Spinal cord (tissue), 10 donors: ENCODE measurements around the gene EEF1G. TPM values are rescaled to one million over a fixed set of nuclear protein-coding genes. Genes with fewer than 3 reads are reported as not detected.

Experiments
- DNase-seq, 6 donors: peaks; one replicate each; pipeline versions ENCODE4 v3.0.0 to v3.0.0-alpha.2; 2013 to 2015; ENCODE audit warnings: low spot score in 6 of 6, low read depth in 4 of 6
- H3K27ac ChIP-seq: one replicate; pipeline ENCODE4 v1.5.1; 2013; ENCODE audit warnings: low read depth, low read length, control low read depth
- H3K27me3 ChIP-seq: one replicate; pipeline ENCODE4 v1.6.1; 2013; ENCODE audit warnings: low read length; ENCODE audit not compliant: control insufficient read depth, insufficient read depth
- H3K36me3 ChIP-seq: one replicate; pipeline ENCODE4 v1.6.1; 2013; ENCODE audit warnings: low read length; ENCODE audit not compliant: control insufficient read depth, insufficient read depth
- H3K4me1 ChIP-seq: one replicate; pipeline ENCODE4 v1.6.1; 2013; ENCODE audit warnings: low read length; ENCODE audit not compliant: control insufficient read depth, insufficient read depth
- H3K4me3 ChIP-seq: one replicate; pipeline ENCODE4 v1.5.1; 2013; ENCODE audit warnings: low read depth, low read length, control low read depth
- H3K9me3 ChIP-seq: one replicate; pipeline ENCODE4 v1.6.1; 2013; ENCODE audit warnings: low read length; ENCODE audit not compliant: control insufficient read depth, insufficient read depth
- WGBS: methylation state at CpG from one replicate; pipeline ENCODE4 v1.1.5; 2013; ENCODE audit warnings: missing lambda C conversion rate; ENCODE audit not compliant: insufficient coverage; 5-methylcytosine and 5-hydroxymethylcytosine counted together
- polyA plus RNA-seq, 2 donors: library from polyadenylated mRNA; unstranded; fragments of 120-200 nt; gene quantifications; one replicate each; pipeline ENCODE4 v1.2.1, GENCODE V29; 2013; ENCODE audit not compliant: insufficient read length in 2 of 2
- total RNA-seq, 2 donors: library from RNA; depleted of rRNA in 1 of 2; stranded (reverse); fragments of 120-200 nt in 1 of 2; fragments of >200 nt in 1 of 2; gene quantifications; one replicate each; pipeline versions ENCODE4 v1.2.3 to v1.2.4, GENCODE V29; 2013 to 2014
- donor health status: healthy.

Gene EEF1G
- total and polyA plus RNA-seq, 4 donors, result 887 to 2,100 (median 1,969) TPM

DNA sequence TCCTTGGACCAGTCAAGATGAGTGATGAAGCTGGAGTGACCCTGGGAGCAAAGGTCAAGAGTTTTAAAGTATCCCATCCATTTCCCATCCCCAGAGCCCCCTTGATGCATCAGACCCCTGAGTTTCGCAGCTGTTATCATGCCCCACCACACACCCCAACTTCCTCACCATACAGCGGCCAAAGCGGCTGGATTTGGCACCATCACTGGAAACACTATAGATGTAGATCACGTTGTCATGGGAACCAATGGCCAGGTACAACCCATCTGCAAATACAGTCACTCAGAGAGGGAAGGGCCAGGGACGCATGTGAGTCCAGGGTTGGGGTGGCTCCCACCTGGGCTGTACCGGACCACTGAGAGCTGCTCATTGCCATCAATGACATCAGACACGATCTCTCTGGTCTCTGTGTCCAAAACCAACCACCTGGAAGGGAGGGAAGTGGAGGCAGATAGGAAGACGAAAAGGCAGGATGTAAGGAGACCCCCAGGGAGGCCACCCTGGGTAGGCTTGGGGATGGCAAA is 30.1 kb upstream of the EEF1G start:
- Histone ChIP-seq H3K27me3 (no peaks in the 10 kb centered on the region), H3K9me3 (no peaks in the 10 kb centered on the region), H3K4me3 (no peak overlapping the region), H3K36me3 (peaks cover 31% of the 10 kb centered on the region), H3K4me1 (peaks cover 28% of the 10 kb centered on the region), H3K27ac (no peak overlapping the region)
- no peak for DNase-seq
- 91% methylated on average over 4 of the region's 8 CpGs for WGBS

- 38% methylated on average over 12 of the region's 13 CpGs for WGBS
Measured at GRCh38 chr11:62603072-62603408, 29.3 kb upstream of the EEF1G start.

DNA sequence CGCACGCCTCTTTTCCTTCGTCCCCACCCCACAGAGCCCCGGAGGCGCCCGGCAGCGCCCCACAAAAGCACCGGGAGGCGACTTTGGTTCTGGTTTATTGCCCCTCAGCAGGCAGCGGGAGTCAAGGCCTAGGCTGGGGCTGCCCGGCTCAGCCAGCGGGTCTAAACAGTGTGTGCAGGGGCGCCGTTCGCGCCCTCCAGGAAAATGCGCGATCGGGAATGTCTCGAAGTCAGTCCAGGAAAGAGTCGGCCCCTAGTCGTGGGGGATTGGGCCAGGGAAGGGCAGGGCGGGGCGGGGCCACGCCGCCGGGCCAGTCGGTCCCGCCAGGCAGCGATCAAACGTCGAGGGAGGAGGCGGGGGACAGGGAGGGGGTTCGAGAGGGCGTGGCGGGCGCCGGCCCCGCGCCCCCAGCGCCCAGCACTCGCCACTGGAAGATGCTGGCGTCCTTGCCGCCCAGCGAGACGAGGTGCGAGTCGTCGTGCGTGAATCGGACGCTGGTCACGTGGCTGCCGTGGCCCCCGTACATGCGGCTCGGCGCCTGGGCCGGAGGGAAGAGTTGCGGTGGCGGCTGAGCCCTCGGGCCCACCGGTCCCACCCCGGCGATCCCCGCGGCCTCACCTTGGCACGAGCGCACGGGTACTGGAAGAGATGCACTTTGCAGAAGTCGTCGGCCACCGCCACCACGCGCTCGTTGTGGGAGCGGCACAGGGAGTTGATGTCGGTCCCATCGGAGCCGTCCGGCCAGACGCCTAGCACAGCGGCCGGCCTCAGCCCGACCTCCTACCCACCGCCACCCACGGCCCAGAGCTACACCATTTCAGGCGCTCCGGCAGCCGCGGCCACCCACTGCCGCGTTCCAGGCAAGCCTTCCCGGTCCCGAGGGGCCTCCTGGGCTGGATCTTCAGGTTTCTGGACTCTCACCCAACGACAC is 28.7 kb upstream of the EEF1G start:
- DNase-seq, result peak in 2 of 6 donors; percentile 87 to 88
- Histone ChIP-seq H3K9me3 (no peaks in the 10 kb centered on the region), H3K36me3 (peaks cover 36% of the 10 kb centered on the region), H3K4me1 (peaks cover 28% of the 10 kb centered on the region), H3K4me3 (peak overlapping the region; percentile 70), H3K27me3 (no peaks in the 10 kb centered on the region), H3K27ac (peak overlapping the region; percentile 91)
- under 1% methylated on average over 95 of the region's 96 CpGs for WGBS

More at GRCh38 chr11:62603072-62603408, 29.3 kb upstream of the EEF1G start:
- peaks cover 30% of the 10 kb centered on the region for H3K36me3 ChIP-seq
- H3K27me3 ChIP-seq, result no peaks in the 10 kb centered on the region
- peak overlapping the region; percentile 91 for H3K27ac ChIP-seq
- peak overlapping the region; percentile 70 for H3K4me3 ChIP-seq
- no peaks in the 10 kb centered on the region for H3K9me3 ChIP-seq
- DNase-seq, result no peak
- peaks cover 28% of the 10 kb centered on the region for H3K4me1 ChIP-seq

DNA sequence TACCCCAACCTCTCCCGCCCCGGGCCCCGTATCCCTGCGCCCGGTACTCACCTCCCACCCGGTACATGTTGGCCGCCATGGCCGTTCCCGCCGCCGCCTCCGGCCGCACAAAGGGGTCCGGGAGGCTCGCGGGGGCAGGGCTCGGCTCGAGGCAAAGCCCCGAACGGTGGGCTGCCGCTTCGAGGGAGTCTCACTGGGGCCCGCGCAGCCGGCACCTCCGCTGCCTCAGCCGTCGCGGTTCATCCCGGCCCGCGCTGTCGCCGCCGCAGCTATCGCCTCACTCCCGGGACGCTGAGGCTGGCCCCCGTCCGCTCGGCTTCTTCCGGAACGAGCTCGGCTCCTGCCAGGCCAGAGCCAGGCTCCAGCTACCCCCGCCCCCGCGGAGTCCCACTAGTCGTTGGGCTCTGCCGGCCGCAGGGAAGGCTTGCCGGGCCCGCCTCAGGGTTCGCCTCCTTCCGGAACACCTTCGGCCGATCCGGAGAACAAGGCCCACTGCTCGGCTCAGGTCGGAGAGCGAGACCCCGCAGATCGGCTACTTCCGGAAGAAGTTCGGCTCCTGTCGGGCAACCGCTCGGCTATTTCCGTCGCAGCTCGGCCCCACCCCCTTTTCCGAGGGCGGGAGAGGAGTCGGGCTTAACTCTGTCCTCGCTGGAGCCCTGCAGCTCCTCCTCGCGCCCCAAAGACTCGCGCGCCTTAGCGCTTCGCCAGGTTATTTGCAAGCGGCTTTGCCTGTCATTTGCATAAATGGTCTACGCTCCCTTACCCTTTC is 27.9 kb upstream of the EEF1G start, which contains the start of gene MTA2:
Gene MTA2 (minus strand): TSS at position 494 of the 769 bp plus-strand sequence. CDS start 415 bp downstream, at position 79.
- peak; percentile 95 to 99 (median 98) for DNase-seq
- H3K36me3 ChIP-seq, result peaks cover 37% of the 10 kb centered on the region
- peak within 1 kb of the TSS; percentile 91 for H3K27ac ChIP-seq
- H3K27me3 ChIP-seq, result no peaks in the 10 kb centered on the region
- under 1% methylated on average over 83 of the region's 83 CpGs for WGBS
- H3K9me3 ChIP-seq, result no peaks in the 10 kb centered on the region
- peak within 1 kb of the TSS; percentile 70 for H3K4me3 ChIP-seq
- peaks cover 28% of the 10 kb centered on the region for H3K4me1 ChIP-seq

- no peaks in the 10 kb centered on the region for H3K9me3 ChIP-seq
- no peaks in the 10 kb centered on the region for H3K27me3 ChIP-seq
- peak overlapping the region; percentile 70 for H3K4me3 ChIP-seq
- H3K4me1 ChIP-seq, result peaks cover 28% of the 10 kb centered on the region
- DNase-seq, result no peak
- peak overlapping the region; percentile 91 for H3K27ac ChIP-seq
- 0% methylated on average over 30 of the region's 30 CpGs for WGBS
- peaks cover 42% of the 10 kb centered on the region for H3K36me3 ChIP-seq
Measured at GRCh38 chr11:62601122-62601371, 27.4 kb upstream of the EEF1G start.

DNA sequence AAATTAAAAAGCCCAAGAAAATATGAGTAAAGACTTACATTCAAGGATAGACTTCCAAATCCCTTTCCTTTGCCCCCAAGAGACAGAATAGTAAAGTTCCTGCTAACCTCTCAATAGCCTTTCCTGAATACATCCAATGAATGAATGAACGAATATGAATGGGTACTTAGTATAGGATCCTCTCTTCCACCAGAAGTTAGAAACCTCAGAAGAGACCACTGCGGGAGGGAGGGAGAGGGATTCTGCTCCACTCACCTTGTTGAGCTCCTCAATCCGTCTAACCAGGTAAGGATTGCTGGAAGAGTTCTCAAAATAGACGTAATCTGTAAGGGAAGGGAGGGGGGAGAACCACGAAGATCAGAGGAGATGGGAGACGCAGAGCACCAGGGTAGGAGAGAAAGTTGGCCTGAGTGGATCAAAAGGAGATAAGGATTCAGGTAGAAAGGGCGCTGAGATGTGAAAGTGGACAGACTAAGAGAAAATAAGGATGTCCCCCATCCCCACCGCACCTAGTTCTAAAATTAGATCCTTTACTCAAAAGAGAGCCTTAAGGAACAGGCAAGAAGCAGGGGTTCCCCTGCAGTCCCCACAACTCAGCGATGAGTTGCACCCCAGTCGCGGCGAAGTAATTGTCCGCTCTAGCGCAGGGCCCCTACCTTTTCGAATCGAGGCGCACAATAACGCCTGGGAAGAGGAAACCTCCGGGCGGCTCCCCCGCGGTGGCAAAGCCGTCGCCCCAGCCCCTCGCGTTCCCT is 26.9 kb upstream of the EEF1G start:
- under 1% methylated on average over 22 of the region's 26 CpGs for WGBS
- peak overlapping the region; percentile 70 for H3K4me3 ChIP-seq
- no peaks in the 10 kb centered on the region for H3K27me3 ChIP-seq
- peak overlapping the region; percentile 91 for H3K27ac ChIP-seq
- H3K9me3 ChIP-seq, result no peaks in the 10 kb centered on the region
- DNase-seq, result no peak
- peaks cover 28% of the 10 kb centered on the region for H3K4me1 ChIP-seq
- H3K36me3 ChIP-seq, result peaks cover 42% of the 10 kb centered on the region

DNA sequence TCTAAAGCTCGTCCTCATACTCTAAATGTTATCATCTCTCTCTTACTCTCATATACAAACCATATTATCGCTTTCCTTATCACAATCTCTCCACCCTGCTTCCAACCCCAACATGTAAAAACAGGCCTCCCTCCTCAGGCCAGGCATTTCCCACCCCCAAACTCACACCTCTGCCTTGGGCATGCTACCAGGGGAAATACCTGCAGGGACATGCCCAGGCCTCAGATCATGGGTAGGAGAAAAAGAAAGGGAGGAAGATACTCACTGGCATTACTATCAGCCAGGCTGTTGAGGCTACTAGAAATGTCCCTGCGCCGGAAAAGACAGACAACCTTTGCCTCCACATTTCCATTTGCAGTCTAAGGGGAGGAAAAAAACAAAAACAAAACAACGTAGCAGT is 26.2 kb upstream of the EEF1G start:
- Histone ChIP-seq H3K9me3 (no peaks in the 10 kb centered on the region), H3K27me3 (no peaks in the 10 kb centered on the region), H3K4me1 (peaks cover 28% of the 10 kb centered on the region), H3K36me3 (peaks cover 45% of the 10 kb centered on the region), H3K27ac (peak overlapping the region; percentile 41), H3K4me3 (peak overlapping the region; percentile 70)
- no peak for DNase-seq
- 88% methylated on average over 2 of the region's 5 CpGs for WGBS

DNA sequence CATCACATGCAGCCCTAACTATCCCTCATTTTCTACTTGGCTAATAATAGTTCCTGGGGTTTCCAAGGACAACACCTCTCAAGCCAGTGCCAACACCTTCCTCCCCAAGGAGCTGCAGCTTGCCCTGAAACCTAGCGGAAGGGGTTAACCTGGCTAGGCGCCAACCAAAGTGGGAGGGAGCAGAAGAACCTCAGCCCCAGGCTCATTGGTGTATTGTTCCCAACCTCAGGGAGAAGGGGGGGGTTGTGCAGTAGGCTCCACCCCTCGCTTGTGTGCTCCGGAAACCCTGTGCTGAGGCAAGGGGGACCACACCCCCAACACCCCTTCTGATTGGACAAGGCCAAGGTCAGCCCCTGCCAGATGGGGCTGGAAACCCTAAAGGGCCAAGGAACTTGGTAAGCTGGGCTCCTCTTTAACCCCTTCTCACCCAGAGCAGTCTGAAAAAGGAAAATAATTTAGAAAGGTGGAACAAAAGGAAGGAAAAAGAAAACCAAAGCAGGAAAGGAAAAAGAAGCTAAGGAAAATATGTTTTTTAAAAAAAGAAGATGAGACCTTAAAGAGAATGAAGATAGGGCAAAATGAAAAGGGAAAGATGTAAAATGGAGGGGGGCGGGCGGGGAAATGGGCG is 25.5 kb upstream of the EEF1G start:
- Histone ChIP-seq H3K36me3 (peaks cover 48% of the 10 kb centered on the region), H3K27ac (peak overlapping the region; percentile 41), H3K4me3 (peak overlapping the region; percentile 70), H3K9me3 (no peaks in the 10 kb centered on the region), H3K4me1 (peaks cover 29% of the 10 kb centered on the region), H3K27me3 (no peaks in the 10 kb centered on the region)
- peak in 3 of 6 donors; percentile 70 to 96 (median 93) for DNase-seq
- WGBS, result 72% methylated on average over 3 of the region's 7 CpGs

- no peak for DNase-seq
- Histone ChIP-seq H3K4me3 (no peak overlapping the region), H3K27ac (no peak overlapping the region), H3K4me1 (peaks cover 45% of the 10 kb centered on the region), H3K27me3 (no peaks in the 10 kb centered on the region), H3K9me3 (no peaks in the 10 kb centered on the region), H3K36me3 (peaks cover 60% of the 10 kb centered on the region)
- 90% methylated on average over 7 of the region's 8 CpGs for WGBS
Measured at GRCh38 chr11:62595124-62595523, 21.4 kb upstream of the EEF1G start.
